Measurements from ENCODE around the gene CRTC1. TPM values are rescaled to one million over a fixed set of nuclear protein-coding genes. Genes with fewer than 3 reads are reported as not detected.

The CRTC1 gene
- total RNA-seq, 1 experiment from 2014 or later: 18.1 TPM

DNA sequence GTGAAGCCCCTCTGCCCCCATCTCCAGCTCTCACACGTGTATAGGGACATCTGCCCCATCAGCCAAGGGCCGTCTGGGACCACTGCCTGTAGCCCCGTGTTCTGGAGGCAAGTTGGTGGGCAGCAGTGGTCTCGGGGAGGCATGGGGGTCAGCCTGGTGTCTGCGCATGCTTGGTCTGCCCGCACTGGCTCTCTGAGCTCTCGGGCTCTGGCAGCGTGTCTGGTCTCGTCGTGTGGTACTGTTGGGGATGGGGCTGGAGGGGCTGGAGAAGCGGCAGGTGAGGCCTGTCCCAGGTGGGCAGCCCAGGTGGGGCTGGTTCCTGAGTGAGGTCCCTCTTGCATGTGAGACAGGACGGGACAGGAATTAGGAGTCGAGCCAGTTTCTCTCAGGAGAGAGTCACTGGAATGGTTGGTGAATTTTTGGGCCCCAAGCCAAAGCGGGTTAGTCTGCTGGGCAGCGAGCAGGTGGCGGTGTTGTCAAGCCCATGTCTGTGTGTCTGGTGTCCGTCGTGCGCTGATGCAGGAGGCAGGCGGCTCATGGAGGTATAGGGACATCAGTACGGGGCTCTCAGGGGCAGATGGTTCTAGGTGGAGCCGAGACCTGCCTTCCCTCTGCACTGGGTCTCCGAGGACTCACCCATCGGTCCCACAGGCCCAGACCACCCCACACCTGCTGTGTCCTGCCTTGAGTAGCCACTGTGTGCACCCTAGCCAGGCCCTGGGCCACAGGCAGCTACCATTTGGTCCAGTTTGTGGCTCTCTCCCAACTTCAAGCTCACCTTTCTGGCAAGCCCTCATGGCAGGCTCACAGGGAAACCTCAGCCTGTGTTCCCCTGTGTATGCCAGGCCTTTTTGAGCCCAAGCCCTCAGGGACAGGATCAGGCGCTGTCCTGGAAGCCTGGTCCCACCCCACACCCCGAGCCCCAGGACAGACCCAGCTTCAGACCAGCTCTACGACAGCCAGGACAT is 89.4 kb downstream of the CRTC1 start:
- no peak for DNase-seq (ENCODE audit: low spot score)
- H3K27ac ChIP-seq (ENCODE audit: low read depth, low read length, poor library complexity, severe bottlenecking): no peak overlapping the region
- intact Hi-C loops (cut with micrococcal nuclease; ENCODE audit: unreplicated experiment): loop anchor here (5.0 kb wide), 1 partner anchor 74 kb away; no protein-coding TSS in a partner anchor

DNA sequence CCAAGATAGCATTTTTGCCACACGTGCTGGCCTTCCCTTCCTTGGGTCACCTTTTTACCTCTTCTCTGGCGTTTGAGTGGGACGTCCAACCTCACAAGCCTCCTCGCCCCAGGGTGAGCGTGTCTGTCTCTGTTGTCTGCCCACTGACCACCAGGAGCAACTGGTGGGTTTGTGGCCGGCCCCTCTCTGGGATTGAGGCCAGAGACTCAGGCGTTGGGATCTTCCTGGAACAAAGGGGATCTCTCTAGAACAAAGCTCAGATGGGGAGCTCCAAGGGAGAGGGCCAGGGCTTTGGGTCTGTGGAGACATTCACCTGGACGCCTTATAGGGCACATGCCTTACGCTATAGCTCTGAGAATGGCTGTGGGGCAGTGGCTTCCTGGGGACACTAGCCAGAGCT is 90.2 kb downstream of the CRTC1 start:
- intact Hi-C loops (cut with micrococcal nuclease; ENCODE audit: unreplicated experiment): loop anchor here (5.0 kb wide), 1 partner anchor 74 kb away; no protein-coding TSS in a partner anchor
- no peak for TF ChIP-seq EZH2 (IDR thresholded peaks at IDR 0.05; ENCODE audit: borderline replicate concordance, low read depth, low read length, poor library complexity, severe bottlenecking)
- TF ChIP-seq, protein P1, sequence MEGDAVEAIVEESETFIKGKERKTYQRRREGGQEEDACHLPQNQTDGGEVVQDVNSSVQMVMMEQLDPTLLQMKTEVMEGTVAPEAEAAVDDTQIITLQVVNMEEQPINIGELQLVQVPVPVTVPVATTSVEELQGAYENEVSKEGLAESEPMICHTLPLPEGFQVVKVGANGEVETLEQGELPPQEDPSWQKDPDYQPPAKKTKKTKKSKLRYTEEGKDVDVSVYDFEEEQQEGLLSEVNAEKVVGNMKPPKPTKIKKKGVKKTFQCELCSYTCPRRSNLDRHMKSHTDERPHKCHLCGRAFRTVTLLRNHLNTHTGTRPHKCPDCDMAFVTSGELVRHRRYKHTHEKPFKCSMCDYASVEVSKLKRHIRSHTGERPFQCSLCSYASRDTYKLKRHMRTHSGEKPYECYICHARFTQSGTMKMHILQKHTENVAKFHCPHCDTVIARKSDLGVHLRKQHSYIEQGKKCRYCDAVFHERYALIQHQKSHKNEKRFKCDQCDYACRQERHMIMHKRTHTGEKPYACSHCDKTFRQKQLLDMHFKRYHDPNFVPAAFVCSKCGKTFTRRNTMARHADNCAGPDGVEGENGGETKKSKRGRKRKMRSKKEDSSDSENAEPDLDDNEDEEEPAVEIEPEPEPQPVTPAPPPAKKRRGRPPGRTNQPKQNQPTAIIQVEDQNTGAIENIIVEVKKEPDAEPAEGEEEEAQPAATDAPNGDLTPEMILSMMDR (conservative IDR thresholded peaks at IDR 0.05; ENCODE audit: low read depth, low read length): no peak
- Histone ChIP-seq H3K4me3 (ENCODE audit: low read depth, low read length, poor library complexity, severe bottlenecking) (no peak overlapping the region), H3K27me3 (replicated peaks; ENCODE audit: insufficient read depth, low read depth, low read length, poor library complexity) (no peaks in the 10 kb centered on the region), H3K36me3 (ENCODE audit: insufficient read depth, low read length, poor library complexity, severe bottlenecking) (no peaks in the 10 kb centered on the region), H3K27ac (ENCODE audit: low read depth, low read length, poor library complexity, severe bottlenecking) (no peak overlapping the region), H3K9me3 (ENCODE audit: low read depth, low read length, poor library complexity, severe bottlenecking) (no peaks in the 10 kb centered on the region), H3K4me1 (ENCODE audit: insufficient read depth, low read length, poor library complexity, severe bottlenecking) (no peaks in the 10 kb centered on the region)
- no peak for DNase-seq (ENCODE audit: low spot score)
- POLR2A ChIA-PET (ENCODE audit: low non-redundant PET): no interaction called here
- no TSS peak for BruUV-seq (replicated peaks)
- CTCF ChIA-PET: no interaction called here

More for the DNA sequence above, 89.4 kb downstream of the CRTC1 start:
- no TSS peak for BruUV-seq (replicated peaks)
- Histone ChIP-seq H3K36me3 (ENCODE audit: insufficient read depth, low read length, poor library complexity, severe bottlenecking) (no peaks in the 10 kb centered on the region), H3K4me3 (ENCODE audit: low read depth, low read length, poor library complexity, severe bottlenecking) (no peak overlapping the region), H3K27me3 (replicated peaks; ENCODE audit: insufficient read depth, low read depth, low read length, poor library complexity) (no peaks in the 10 kb centered on the region), H3K9me3 (ENCODE audit: low read depth, low read length, poor library complexity, severe bottlenecking) (no peaks in the 10 kb centered on the region), H3K4me1 (ENCODE audit: insufficient read depth, low read length, poor library complexity, severe bottlenecking) (no peaks in the 10 kb centered on the region)
- ChIA-PET CTCF (no interaction called here), POLR2A (ENCODE audit: low non-redundant PET) (interaction anchor here (0.6 kb wide), 1 partner anchor 491 kb away, joined by 3 read pairs; the partner anchor contains the start of gene JUND)
- no peak for TF ChIP-seq EZH2 (IDR thresholded peaks at IDR 0.05; ENCODE audit: borderline replicate concordance, low read depth, low read length, poor library complexity, severe bottlenecking)
- TF ChIP-seq, protein P1 (conservative IDR thresholded peaks at IDR 0.05; ENCODE audit: low read depth, low read length): no peak

DNA sequence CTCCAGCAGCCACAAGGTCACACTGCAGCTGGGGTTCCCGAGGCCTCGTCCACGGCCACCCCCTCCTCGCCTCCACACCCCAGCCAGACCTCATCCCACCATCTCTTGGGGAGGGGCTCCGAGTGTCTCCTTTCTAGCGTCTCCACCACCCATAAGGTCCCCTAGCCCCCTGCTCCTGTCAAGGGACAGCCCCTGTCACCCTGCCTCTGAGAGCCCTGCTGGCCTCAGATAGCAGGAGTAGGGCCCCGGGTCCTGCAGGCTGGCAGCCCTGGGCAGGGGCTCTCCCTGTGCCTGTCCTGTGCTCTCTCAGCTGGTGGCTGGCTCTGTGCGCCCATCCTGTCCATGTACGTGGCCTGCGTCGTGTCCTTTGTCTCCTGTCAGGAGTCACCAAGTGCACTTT is 90.6 kb downstream of the CRTC1 start:
- ChIA-PET CTCF (no interaction called here), POLR2A (ENCODE audit: low non-redundant PET) (no interaction called here)
- intact Hi-C loops (cut with micrococcal nuclease; ENCODE audit: unreplicated experiment): loop anchor here (5.0 kb wide), 1 partner anchor 73 kb away; no protein-coding TSS in a partner anchor
- no peak overlapping the region for H3K4me3 ChIP-seq (ENCODE audit: low read depth, low read length, poor library complexity, severe bottlenecking)
- no peaks in the 10 kb centered on the region for H3K36me3 ChIP-seq (ENCODE audit: insufficient read depth, low read length, poor library complexity, severe bottlenecking)
- TF ChIP-seq, protein P1 (conservative IDR thresholded peaks at IDR 0.05; ENCODE audit: low read depth, low read length): no peak
- TF ChIP-seq EZH2 (IDR thresholded peaks at IDR 0.05; ENCODE audit: borderline replicate concordance, low read depth, low read length, poor library complexity, severe bottlenecking): no peak
- no peak overlapping the region for H3K27ac ChIP-seq (ENCODE audit: low read depth, low read length, poor library complexity, severe bottlenecking)
- H3K9me3 ChIP-seq (ENCODE audit: low read depth, low read length, poor library complexity, severe bottlenecking): no peaks in the 10 kb centered on the region
- no peaks in the 10 kb centered on the region for H3K4me1 ChIP-seq (ENCODE audit: insufficient read depth, low read length, poor library complexity, severe bottlenecking)
- H3K27me3 ChIP-seq (replicated peaks; ENCODE audit: insufficient read depth, low read depth, low read length, poor library complexity): no peaks in the 10 kb centered on the region
- no TSS peak for BruUV-seq (replicated peaks)
- DNase-seq (ENCODE audit: low spot score): no peak
